DND-41 (cell line): ENCODE results near the gene LRP4.

Experiments used
- CTCF ChIP-seq: IDR thresholded peaks from 2 replicates; pipeline ENCODE4 v1.5.1; 2012; ENCODE audit warnings: borderline replicate concordance, low read length, moderate library complexity, mild to moderate bottlenecking; ENCODE audit not compliant: poor library complexity, severe bottlenecking; ENCODE audit errors: extremely low read depth
- EZH2 ChIP-seq: IDR thresholded peaks from 3 replicates; pipeline ENCODE4 v1.6.1; 2012; ENCODE audit warnings: borderline replicate concordance, low read depth, mild to moderate bottlenecking, moderate library complexity, low read length, inconsistent platforms; ENCODE audit not compliant: severe bottlenecking

- TF ChIP-seq CTCF (no peak), EZH2 (no peak)
Measured at GRCh38 chr11:46907606-46908005, 10.7 kb downstream of the LRP4 start.
